DND-41 (cell line): ENCODE results near the gene HAUS6.

Experiments used
- ATAC-seq: fragments of 200-7000 bp; cut with Tn5 transposase; 3 replicates; pipeline ENCODE4 v1.9.1; 2021; ENCODE audit warnings: low read depth; ENCODE audit not compliant: insufficient read depth
- DNase-seq: peaks from one replicate; pipeline ENCODE4 v3.0.0-alpha.2; 2020
- H2AFZ ChIP-seq: 2 replicates; pipeline ENCODE4 v1.6.0; 2012; ENCODE audit warnings: low read depth, low read length
- H3K27ac ChIP-seq: 2 replicates; pipeline ENCODE4 v1.5.1; 2012; ENCODE audit warnings: low read length, inconsistent platforms
- H3K27me3 ChIP-seq: fragments of 200-600 bp; sonication (generic); 2 replicates; pipeline ENCODE4 v1.6.0; 2012; ENCODE audit warnings: low read length, mild to moderate bottlenecking, inconsistent platforms; ENCODE audit not compliant: insufficient read depth, poor library complexity
- H3K36me3 ChIP-seq: 2 replicates; pipeline ENCODE4 v1.5.1; 2012; ENCODE audit warnings: low read length, inconsistent platforms; ENCODE audit not compliant: insufficient read depth
- H3K4me1 ChIP-seq: 2 replicates; pipeline ENCODE4 v1.5.1; 2012; ENCODE audit warnings: mild to moderate bottlenecking, low read length; ENCODE audit not compliant: insufficient read depth
- H3K4me2 ChIP-seq: 2 replicates; pipeline ENCODE4 v1.6.0; 2012; ENCODE audit warnings: mild to moderate bottlenecking, moderate library complexity, low read length, inconsistent platforms; ENCODE audit not compliant: insufficient read depth
- H3K4me3 ChIP-seq, 2 experiments: fragments of 200-600 bp in 1 of 2; shearing (Covaris generic) in 1 of 2; 2 replicates each; pipeline ENCODE4 v1.5.1; 2012 to 2016; ENCODE audit warnings: inconsistent platforms in 2 of 2, low read length in 2 of 2, mild to moderate bottlenecking in 2 of 2, low read depth in 1 of 2, moderate library complexity in 1 of 2
- H3K79me2 ChIP-seq: 2 replicates; pipeline ENCODE4 v1.6.0; 2012; ENCODE audit warnings: low read length, inconsistent platforms; ENCODE audit not compliant: insufficient read depth
- H3K9ac ChIP-seq: 2 replicates; pipeline ENCODE4 v1.6.0; 2012; ENCODE audit warnings: low read depth, mild to moderate bottlenecking, inconsistent platforms, low read length, moderate library complexity
- H3K9me3 ChIP-seq: 2 replicates; pipeline ENCODE4 v1.5.1; 2012; ENCODE audit warnings: low read length, moderate library complexity, mild to moderate bottlenecking, inconsistent platforms; ENCODE audit not compliant: insufficient read depth, severe bottlenecking
- H4K20me1 ChIP-seq: 2 replicates; pipeline ENCODE4 v1.6.0; 2012; ENCODE audit warnings: low read length; ENCODE audit not compliant: insufficient read depth
- EZH2 ChIP-seq: IDR thresholded peaks from 3 replicates; pipeline ENCODE4 v1.6.1; 2012; ENCODE audit warnings: borderline replicate concordance, low read depth, mild to moderate bottlenecking, moderate library complexity, low read length, inconsistent platforms; ENCODE audit not compliant: severe bottlenecking
- TF ChIP-seq, protein P1 (sequence below): IDR thresholded peaks from 2 replicates; pipeline ENCODE4 v1.5.1; 2012; ENCODE audit warnings: borderline replicate concordance, low read length, moderate library complexity, mild to moderate bottlenecking; ENCODE audit not compliant: poor library complexity, severe bottlenecking; ENCODE audit errors: extremely low read depth

Gene HAUS6

GRCh38 chr9:19028835-19029451 is 73.8 kb downstream of the HAUS6 start:
- Histone ChIP-seq H3K4me1 (no peaks in the 10 kb centered on the region), H3K27ac (no peak overlapping the region), H4K20me1 (no peaks in the 10 kb centered on the region), H3K9ac (no peak overlapping the region), H3K4me2 (no peak overlapping the region), H3K27me3 (no peaks in the 10 kb centered on the region), H2AFZ (no peak overlapping the region), H3K9me3 (no peaks in the 10 kb centered on the region), H3K79me2 (no peaks in the 10 kb centered on the region), H3K4me3 (no peak overlapping the region), H3K36me3 (no peaks in the 10 kb centered on the region)
- ATAC-seq (peak; percentile 83), DNase-seq (peak; percentile 42)
- TF ChIP-seq, protein P1, sequence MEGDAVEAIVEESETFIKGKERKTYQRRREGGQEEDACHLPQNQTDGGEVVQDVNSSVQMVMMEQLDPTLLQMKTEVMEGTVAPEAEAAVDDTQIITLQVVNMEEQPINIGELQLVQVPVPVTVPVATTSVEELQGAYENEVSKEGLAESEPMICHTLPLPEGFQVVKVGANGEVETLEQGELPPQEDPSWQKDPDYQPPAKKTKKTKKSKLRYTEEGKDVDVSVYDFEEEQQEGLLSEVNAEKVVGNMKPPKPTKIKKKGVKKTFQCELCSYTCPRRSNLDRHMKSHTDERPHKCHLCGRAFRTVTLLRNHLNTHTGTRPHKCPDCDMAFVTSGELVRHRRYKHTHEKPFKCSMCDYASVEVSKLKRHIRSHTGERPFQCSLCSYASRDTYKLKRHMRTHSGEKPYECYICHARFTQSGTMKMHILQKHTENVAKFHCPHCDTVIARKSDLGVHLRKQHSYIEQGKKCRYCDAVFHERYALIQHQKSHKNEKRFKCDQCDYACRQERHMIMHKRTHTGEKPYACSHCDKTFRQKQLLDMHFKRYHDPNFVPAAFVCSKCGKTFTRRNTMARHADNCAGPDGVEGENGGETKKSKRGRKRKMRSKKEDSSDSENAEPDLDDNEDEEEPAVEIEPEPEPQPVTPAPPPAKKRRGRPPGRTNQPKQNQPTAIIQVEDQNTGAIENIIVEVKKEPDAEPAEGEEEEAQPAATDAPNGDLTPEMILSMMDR, result peak; percentile 76
- TF ChIP-seq EZH2, result no peak

- Histone ChIP-seq H3K27ac (no peak overlapping the region), H3K9ac (no peak overlapping the region), H3K36me3 (no peaks in the 10 kb centered on the region), H3K9me3 (no peaks in the 10 kb centered on the region), H2AFZ (no peak overlapping the region), H4K20me1 (no peaks in the 10 kb centered on the region), H3K79me2 (no peaks in the 10 kb centered on the region), H3K4me2 (no peak overlapping the region), H3K4me3 (no peak overlapping the region), H3K4me1 (no peaks in the 10 kb centered on the region), H3K27me3 (no peaks in the 10 kb centered on the region)
- DNase-seq, result no peak
- ATAC-seq, result no peak
- TF ChIP-seq, protein P1, result no peak
- no peak for TF ChIP-seq EZH2
Observed at GRCh38 chr9:19027825-19028224, 74.9 kb downstream of the HAUS6 start.

- Histone ChIP-seq H3K27me3 (no peaks in the 10 kb centered on the region), H3K4me1 (no peaks in the 10 kb centered on the region), H3K79me2 (no peaks in the 10 kb centered on the region), H2AFZ (no peak overlapping the region), H3K4me3 (no peak overlapping the region), H3K9ac (no peak overlapping the region), H3K9me3 (no peaks in the 10 kb centered on the region), H3K4me2 (no peak overlapping the region), H3K27ac (no peak overlapping the region), H3K36me3 (no peaks in the 10 kb centered on the region), H4K20me1 (no peaks in the 10 kb centered on the region)
- ATAC-seq (no peak), DNase-seq (no peak)
- TF ChIP-seq, protein P1, result no peak
- no peak for TF ChIP-seq EZH2
Observed at GRCh38 chr9:19026375-19026774, 76.3 kb downstream of the HAUS6 start.
